OCI-LY1 (cell line): ENCODE data around the gene NSF.

Source experiments
- EZH2 ChIP-seq: fragments of 200-600 bp; sonication (generic), shearing (Covaris generic); IDR thresholded peaks from 2 replicates; pipeline ENCODE4 v1.8.0; 2017; ENCODE audit warnings: borderline replicate concordance, mixed run types, mild to moderate bottlenecking, antibody characterized with exemption, low read length, moderate library complexity, mixed read lengths
- TF ChIP-seq, protein P1 (sequence below): fragments of 200-600 bp; sonication (generic), shearing (Covaris generic); IDR thresholded peaks from 2 replicates; pipeline ENCODE4 v1.5.1; 2017; ENCODE audit warnings: mild to moderate bottlenecking, antibody characterized with exemption, low read length, moderate library complexity, mixed read lengths

DNA sequence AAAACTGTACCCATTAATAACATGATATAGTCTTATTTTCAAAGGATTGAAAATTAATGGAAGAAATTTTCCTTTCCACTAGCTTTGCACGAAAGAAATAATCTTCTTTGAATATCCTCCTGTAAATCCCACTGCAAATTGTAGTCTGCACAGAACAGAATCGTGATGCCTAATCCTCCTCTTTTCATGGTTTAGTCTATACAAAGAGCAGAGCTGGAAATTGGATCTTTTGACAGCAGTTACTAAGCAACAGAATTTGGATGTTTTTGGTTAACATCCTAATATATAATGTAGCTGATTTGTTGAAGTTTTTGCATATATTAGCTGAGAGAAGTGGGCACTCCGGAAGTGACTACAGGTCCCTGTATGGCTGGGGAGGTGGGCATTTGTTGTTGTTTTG lies 129.4 kb downstream of the NSF start:
- TF ChIP-seq, protein P1, sequence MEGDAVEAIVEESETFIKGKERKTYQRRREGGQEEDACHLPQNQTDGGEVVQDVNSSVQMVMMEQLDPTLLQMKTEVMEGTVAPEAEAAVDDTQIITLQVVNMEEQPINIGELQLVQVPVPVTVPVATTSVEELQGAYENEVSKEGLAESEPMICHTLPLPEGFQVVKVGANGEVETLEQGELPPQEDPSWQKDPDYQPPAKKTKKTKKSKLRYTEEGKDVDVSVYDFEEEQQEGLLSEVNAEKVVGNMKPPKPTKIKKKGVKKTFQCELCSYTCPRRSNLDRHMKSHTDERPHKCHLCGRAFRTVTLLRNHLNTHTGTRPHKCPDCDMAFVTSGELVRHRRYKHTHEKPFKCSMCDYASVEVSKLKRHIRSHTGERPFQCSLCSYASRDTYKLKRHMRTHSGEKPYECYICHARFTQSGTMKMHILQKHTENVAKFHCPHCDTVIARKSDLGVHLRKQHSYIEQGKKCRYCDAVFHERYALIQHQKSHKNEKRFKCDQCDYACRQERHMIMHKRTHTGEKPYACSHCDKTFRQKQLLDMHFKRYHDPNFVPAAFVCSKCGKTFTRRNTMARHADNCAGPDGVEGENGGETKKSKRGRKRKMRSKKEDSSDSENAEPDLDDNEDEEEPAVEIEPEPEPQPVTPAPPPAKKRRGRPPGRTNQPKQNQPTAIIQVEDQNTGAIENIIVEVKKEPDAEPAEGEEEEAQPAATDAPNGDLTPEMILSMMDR: no peak
- no peak for TF ChIP-seq EZH2
